Skin of body (tissue), 2 donors: ENCODE measurements around the gene NLRP6. TPM values are rescaled to one million over a fixed set of nuclear protein-coding genes. Genes with fewer than 3 reads are reported as not detected.
"Not testable (repeated sequence)": the region's sequence is repeated elsewhere in the genome, so short reads cannot be mapped to it uniquely, and the experiment has no call there.

ENCODE experiments used
- DNase-seq: peaks from one replicate; lab custom pipeline; 2025; lab: John Stamatoyannopoulos, UW
- total RNA-seq: library from RNA; depleted of rRNA; stranded (reverse); fragments of >200 nt; gene quantifications from one replicate; pipeline ENCODE4 v1.2.3, GENCODE V29; 2014

Gene NLRP6
- total RNA-seq, 1 donor from 2014 or later, result 0.10 TPM

GRCh38 chr11:319121-319887, 41.1 kb downstream of the NLRP6 start:
- not testable (repeated sequence) for DNase-seq

- not testable (repeated sequence) for DNase-seq
These were observed 41.7 kb downstream of the NLRP6 start for GRCh38 chr11:319888-320273.

- DNase-seq, result no peak
These were observed 45.9 kb downstream of the NLRP6 start for GRCh38 chr11:324156-324555.

- not testable (repeated sequence) for DNase-seq
These were observed 46.6 kb downstream of the NLRP6 start for GRCh38 chr11:324593-325517.

GRCh38 chr11:325796-326591, 47.8 kb downstream of the NLRP6 start:
- no peak for DNase-seq

GRCh38 chr11:326592-326841, 48.3 kb downstream of the NLRP6 start:
- DNase-seq, result no peak

GRCh38 chr11:326842-327580, 48.8 kb downstream of the NLRP6 start:
- peak; percentile 7 for DNase-seq

GRCh38 chr11:327581-327923, 49.3 kb downstream of the NLRP6 start:
- DNase-seq, result no peak

GRCh38 chr11:328012-328411, 49.8 kb downstream of the NLRP6 start:
- no peak for DNase-seq

GRCh38 chr11:328516-329100, 50.4 kb downstream of the NLRP6 start:
- DNase-seq, result not testable (repeated sequence)

- no peak for DNase-seq
These were observed 51.7 kb downstream of the NLRP6 start for GRCh38 chr11:329886-330253.

- no peak for DNase-seq
These were observed 52.1 kb downstream of the NLRP6 start for GRCh38 chr11:330307-330693.

GRCh38 chr11:330694-331357, 52.6 kb downstream of the NLRP6 start:
- DNase-seq, result no peak

- no peak for DNase-seq
These were observed 53.3 kb downstream of the NLRP6 start for GRCh38 chr11:331358-332060.

- no peak for DNase-seq
These were observed 54.7 kb downstream of the NLRP6 start for GRCh38 chr11:332651-333480.

GRCh38 chr11:333616-334263, 55.5 kb downstream of the NLRP6 start:
- DNase-seq, result not testable (repeated sequence)

- DNase-seq, result no peak
These were observed 56.2 kb downstream of the NLRP6 start for GRCh38 chr11:334264-334994.
